Measurements from ENCODE around the gene REG4.

Gene REG4

DNA sequence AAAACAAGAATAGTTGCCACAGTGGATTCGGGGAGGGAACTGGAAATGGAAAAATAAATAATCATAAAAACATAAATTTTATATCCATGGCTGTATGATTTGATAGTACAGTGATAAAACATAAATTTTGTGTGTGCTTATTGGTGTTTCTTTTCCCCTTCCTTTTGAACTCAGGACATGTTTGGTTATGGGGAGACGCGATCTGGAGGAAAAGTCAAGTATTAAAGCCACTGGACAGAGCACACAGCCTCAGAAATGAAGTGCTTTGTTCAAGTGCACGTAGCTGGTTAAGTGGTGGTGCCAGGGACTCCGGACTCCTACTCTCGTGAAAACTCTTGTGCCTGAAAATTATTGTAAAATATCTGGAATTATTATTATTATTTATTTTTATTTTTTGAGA is 32.9 kb downstream of the REG4 start:
- POLR2A ChIA-PET, result interaction anchor here (1.2 kb wide), 1 partner anchor 67 kb away, joined by 3 read pairs; the partner anchor contains the start of gene PHGDH
- CTCF ChIA-PET, result interaction anchor here (0.7 to 1.4 kb wide), 2 partner anchors 31 to 63 kb away, joined by 3 to 4 read pairs; no protein-coding TSS in a partner anchor
- no peak for TF ChIP-seq HDGF (IDR thresholded peaks at IDR 0.05; ENCODE audit: borderline replicate concordance)
- no peak for TF ChIP-seq SP1 (IDR thresholded peaks at IDR 0.05)
- no peak for TF ChIP-seq L3MBTL2 (conservative IDR thresholded peaks at IDR 0.05)
- TF ChIP-seq, protein P1, sequence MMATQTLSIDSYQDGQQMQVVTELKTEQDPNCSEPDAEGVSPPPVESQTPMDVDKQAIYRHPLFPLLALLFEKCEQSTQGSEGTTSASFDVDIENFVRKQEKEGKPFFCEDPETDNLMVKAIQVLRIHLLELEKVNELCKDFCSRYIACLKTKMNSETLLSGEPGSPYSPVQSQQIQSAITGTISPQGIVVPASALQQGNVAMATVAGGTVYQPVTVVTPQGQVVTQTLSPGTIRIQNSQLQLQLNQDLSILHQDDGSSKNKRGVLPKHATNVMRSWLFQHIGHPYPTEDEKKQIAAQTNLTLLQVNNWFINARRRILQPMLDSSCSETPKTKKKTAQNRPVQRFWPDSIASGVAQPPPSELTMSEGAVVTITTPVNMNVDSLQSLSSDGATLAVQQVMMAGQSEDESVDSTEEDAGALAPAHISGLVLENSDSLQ (IDR thresholded peaks at IDR 0.05), result no peak
- TF ChIP-seq FOXK2 (IDR thresholded peaks at IDR 0.05), result no peak
- no peak for TF ChIP-seq FOXA1 (IDR thresholded peaks at IDR 0.05)
- TF ChIP-seq ELF4 (IDR thresholded peaks at IDR 0.05), result no peak
- TF ChIP-seq NFRKB (IDR thresholded peaks at IDR 0.05), result no peak
- TF ChIP-seq SUZ12 (IDR thresholded peaks at IDR 0.05), result no peak
- TF ChIP-seq CTBP1 (IDR thresholded peaks at IDR 0.05; ENCODE audit: borderline replicate concordance), result no peak
- no peak for TF ChIP-seq ARNT (IDR thresholded peaks at IDR 0.05)
- TF ChIP-seq LEF1 (IDR thresholded peaks at IDR 0.05; ENCODE audit: borderline replicate concordance), result no peak
- no peak for TF ChIP-seq BHLHE40 (IDR thresholded peaks at IDR 0.05; ENCODE audit: borderline replicate concordance)
- no peak for TF ChIP-seq ZNF384 (IDR thresholded peaks at IDR 0.05)
- TF ChIP-seq TARDBP (IDR thresholded peaks at IDR 0.05), result no peak
- no peak for TF ChIP-seq FOXM1 (IDR thresholded peaks at IDR 0.05; ENCODE audit: borderline replicate concordance)

DNA sequence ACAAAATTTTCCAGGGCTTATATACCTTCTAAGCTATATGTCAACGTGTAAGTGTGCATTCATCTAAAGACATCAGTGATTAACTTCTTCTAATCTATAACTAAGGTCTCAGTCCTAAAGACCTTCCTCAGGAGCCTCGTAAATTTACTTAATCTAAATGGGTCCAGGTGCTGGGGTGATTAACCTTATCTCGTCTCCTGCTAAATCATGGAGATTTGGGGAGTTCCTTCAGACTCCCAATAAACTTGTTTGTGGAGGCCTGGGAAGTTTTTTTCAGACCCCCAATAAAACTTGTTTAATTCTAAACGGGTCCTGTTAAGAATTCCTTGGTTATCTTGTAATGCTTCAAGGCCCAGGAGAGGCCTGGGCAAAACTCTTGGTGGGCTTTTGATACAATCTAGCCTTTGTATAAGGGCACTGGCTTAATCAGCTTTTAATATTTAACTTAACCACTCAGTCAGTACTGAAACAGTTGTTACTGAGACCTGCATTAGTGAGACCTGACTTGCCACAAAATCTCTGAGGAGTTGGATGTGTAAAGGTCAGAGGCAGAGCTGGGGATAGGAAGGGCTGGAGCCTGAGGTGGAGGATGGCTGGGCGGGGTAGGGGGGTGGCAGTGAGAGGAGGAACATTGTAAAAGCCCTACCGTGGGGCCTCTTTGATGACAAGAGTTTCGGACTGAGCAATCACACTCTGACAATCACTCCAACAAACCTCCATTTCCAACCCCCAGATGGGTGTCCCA is 36.3 kb downstream of the REG4 start:
- ChIA-PET CTCF (no interaction called here), POLR2A (interaction anchor here (1.1 kb wide), 1 partner anchor 63 kb away, joined by 4 read pairs; the partner anchor contains the start of gene PHGDH)
- no peak for DNase-seq (ENCODE audit: extremely low spot score)
- TF ChIP-seq CTBP1 (IDR thresholded peaks at IDR 0.05; ENCODE audit: borderline replicate concordance), result no peak
- TF ChIP-seq FOXM1 (IDR thresholded peaks at IDR 0.05; ENCODE audit: borderline replicate concordance), result no peak
- no peak for TF ChIP-seq SP1 (IDR thresholded peaks at IDR 0.05)
- TF ChIP-seq, protein P1 (IDR thresholded peaks at IDR 0.05), result no peak
- no peak for TF ChIP-seq FOXK2 (IDR thresholded peaks at IDR 0.05)
- no peak for TF ChIP-seq NFRKB (IDR thresholded peaks at IDR 0.05)
- TF ChIP-seq ZNF384 (IDR thresholded peaks at IDR 0.05), result no peak
- no peak for TF ChIP-seq SUZ12 (IDR thresholded peaks at IDR 0.05)
- no peak for TF ChIP-seq ARNT (IDR thresholded peaks at IDR 0.05)
- no peak for TF ChIP-seq LEF1 (IDR thresholded peaks at IDR 0.05; ENCODE audit: borderline replicate concordance)
- TF ChIP-seq FOXA1 (IDR thresholded peaks at IDR 0.05), result no peak

More for the DNA sequence above, 32.9 kb downstream of the REG4 start:
- DNase-seq (ENCODE audit: extremely low spot score), result no peak

DNA sequence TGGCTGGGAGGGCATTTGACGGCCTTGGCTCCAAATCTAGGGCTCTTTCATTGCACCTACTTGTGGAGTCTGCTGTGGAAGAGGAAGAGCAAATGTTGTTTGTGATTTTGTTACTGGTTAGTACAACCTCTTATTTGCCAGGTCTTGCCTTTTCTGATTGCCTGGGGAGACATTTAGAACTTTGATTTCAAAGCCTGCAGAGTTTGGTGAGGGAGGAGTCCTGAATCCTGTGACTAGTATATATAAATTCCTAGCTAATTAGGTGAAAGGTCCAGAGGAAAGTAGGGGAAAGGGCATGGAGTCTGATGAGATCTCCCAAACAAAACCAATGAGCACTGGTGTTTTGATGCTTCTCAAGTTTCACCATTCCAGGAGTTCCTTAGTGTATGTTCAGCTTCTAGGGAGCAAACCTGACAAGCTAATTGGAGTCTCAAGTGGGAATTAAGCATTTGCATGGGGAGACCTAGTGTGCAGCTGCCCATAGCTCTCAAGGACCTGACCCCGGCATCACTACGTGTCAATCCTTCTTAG is 37.5 kb downstream of the REG4 start:
- POLR2A ChIA-PET, result interaction anchor here (1.1 kb wide), 1 partner anchor 62 kb away, joined by 4 read pairs; the partner anchor contains the start of gene PHGDH
- TF ChIP-seq SUZ12 (IDR thresholded peaks at IDR 0.05), result no peak
- TF ChIP-seq SP1 (IDR thresholded peaks at IDR 0.05), result no peak
- TF ChIP-seq ARNT (IDR thresholded peaks at IDR 0.05), result no peak
- no peak for TF ChIP-seq ELF4 (IDR thresholded peaks at IDR 0.05)
- TF ChIP-seq L3MBTL2 (conservative IDR thresholded peaks at IDR 0.05), result no peak
- no peak for TF ChIP-seq ZNF384 (IDR thresholded peaks at IDR 0.05)
- no peak for TF ChIP-seq BHLHE40 (IDR thresholded peaks at IDR 0.05; ENCODE audit: borderline replicate concordance)
- CTCF ChIA-PET, result no interaction called here
- no peak for DNase-seq (ENCODE audit: extremely low spot score)

DNA sequence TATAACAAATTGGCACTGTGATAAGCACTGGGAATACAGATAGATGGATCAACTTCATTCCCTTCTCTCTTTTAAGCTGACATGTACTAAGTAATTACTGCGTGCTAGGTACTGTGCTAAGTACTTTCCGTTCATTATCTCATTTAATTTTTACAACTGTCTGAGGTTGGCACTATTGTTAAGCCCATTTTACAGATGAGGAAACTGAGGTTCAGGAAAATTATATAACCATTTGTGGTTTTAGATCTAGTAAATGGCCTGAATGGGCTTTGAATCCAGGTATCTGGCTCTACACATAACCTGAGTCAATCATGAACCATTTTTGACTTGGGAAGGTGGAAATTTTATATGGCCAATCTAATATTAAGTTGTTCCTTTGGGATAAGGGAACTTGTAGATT is 39.0 kb downstream of the REG4 start:
- ChIA-PET POLR2A (no interaction called here), CTCF (no interaction called here)
- TF ChIP-seq SP1 (IDR thresholded peaks at IDR 0.05) (no peak), HDGF (IDR thresholded peaks at IDR 0.05; ENCODE audit: borderline replicate concordance) (no peak)
- TF ChIP-seq, protein P1 (IDR thresholded peaks at IDR 0.05), result no peak
- no peak for DNase-seq (ENCODE audit: extremely low spot score)

DNA sequence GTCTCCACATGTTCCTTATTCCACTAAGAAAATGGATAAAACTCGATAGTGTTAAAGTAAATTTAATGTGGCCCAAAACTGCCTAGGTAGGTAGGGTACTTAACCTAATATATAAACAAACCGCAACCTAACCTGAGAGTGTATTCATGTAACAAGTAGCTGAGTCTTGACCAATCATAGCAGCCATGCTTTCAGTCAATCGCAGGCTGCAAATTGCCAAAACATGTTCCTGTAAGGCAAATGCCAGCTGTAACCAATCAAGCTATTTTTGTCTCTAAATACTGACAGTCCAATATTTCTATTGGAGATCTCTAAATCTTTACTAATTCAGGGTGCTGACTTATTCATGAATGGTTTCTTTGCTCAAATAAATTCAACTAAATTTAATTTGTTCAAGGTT is 39.5 kb downstream of the REG4 start:
- POLR2A ChIA-PET, result interaction anchor here (2.2 kb wide), 1 partner anchor 8 kb away, joined by 5 read pairs; no protein-coding TSS in a partner anchor
- no peak for DNase-seq (ENCODE audit: extremely low spot score)
- CTCF ChIA-PET, result no interaction called here
- TF ChIP-seq CTBP1 (IDR thresholded peaks at IDR 0.05; ENCODE audit: borderline replicate concordance) (no peak), SP1 (IDR thresholded peaks at IDR 0.05) (no peak), LEF1 (IDR thresholded peaks at IDR 0.05; ENCODE audit: borderline replicate concordance) (no peak), NFRKB (IDR thresholded peaks at IDR 0.05) (no peak), FOXK2 (IDR thresholded peaks at IDR 0.05) (no peak), HDGF (IDR thresholded peaks at IDR 0.05; ENCODE audit: borderline replicate concordance) (no peak), BHLHE40 (IDR thresholded peaks at IDR 0.05; ENCODE audit: borderline replicate concordance) (no peak), ELF4 (IDR thresholded peaks at IDR 0.05) (no peak), L3MBTL2 (conservative IDR thresholded peaks at IDR 0.05) (no peak)

DNA sequence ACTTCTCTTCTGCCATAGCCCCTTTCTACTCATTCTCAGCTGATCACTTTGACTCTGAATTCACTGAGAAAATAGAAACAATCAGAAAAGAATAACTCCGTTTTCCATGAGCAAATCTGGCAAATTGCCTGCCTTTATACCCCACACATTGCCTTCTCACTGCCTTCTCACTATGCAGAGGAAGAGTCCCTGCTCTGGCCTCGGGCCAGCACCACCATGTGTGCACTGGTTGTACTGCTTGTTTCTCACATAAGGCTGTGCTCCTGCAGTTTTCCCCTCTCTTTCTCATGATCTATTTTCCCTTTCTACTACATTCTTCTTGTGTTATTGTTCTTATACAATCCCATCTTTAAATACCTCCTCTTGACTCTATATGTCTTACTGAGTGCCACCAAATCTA is 40.2 kb downstream of the REG4 start:
- DNase-seq (ENCODE audit: extremely low spot score), result peak; percentile 53
- TF ChIP-seq ELF4 (IDR thresholded peaks at IDR 0.05) (no peak), ZNF384 (IDR thresholded peaks at IDR 0.05) (no peak), SP1 (IDR thresholded peaks at IDR 0.05) (no peak), FOXK2 (IDR thresholded peaks at IDR 0.05) (no peak), ARNT (IDR thresholded peaks at IDR 0.05) (no peak), BHLHE40 (IDR thresholded peaks at IDR 0.05; ENCODE audit: borderline replicate concordance) (no peak), LEF1 (IDR thresholded peaks at IDR 0.05; ENCODE audit: borderline replicate concordance) (no peak), CTBP1 (IDR thresholded peaks at IDR 0.05; ENCODE audit: borderline replicate concordance) (no peak), FOXM1 (IDR thresholded peaks at IDR 0.05; ENCODE audit: borderline replicate concordance) (no peak), SUZ12 (IDR thresholded peaks at IDR 0.05) (no peak)
- TF ChIP-seq, protein P1 (IDR thresholded peaks at IDR 0.05), result no peak
- POLR2A ChIA-PET, result interaction anchor here (2.2 kb wide), 1 partner anchor 9 kb away, joined by 5 read pairs; no protein-coding TSS in a partner anchor
- CTCF ChIA-PET, result no interaction called here
